HS-5 (cell line): ENCODE measurements around the gene COPE.
"Not testable (repeated sequence)": the region's sequence is repeated elsewhere in the genome, so short reads cannot be mapped to it uniquely, and the experiment has no call there.

Source experiments
- DNase-seq: peaks from one replicate; pipeline ENCODE4 v3.0.0-alpha.2; 2012; ENCODE audit warnings: low read depth

COPE gene

DNA sequence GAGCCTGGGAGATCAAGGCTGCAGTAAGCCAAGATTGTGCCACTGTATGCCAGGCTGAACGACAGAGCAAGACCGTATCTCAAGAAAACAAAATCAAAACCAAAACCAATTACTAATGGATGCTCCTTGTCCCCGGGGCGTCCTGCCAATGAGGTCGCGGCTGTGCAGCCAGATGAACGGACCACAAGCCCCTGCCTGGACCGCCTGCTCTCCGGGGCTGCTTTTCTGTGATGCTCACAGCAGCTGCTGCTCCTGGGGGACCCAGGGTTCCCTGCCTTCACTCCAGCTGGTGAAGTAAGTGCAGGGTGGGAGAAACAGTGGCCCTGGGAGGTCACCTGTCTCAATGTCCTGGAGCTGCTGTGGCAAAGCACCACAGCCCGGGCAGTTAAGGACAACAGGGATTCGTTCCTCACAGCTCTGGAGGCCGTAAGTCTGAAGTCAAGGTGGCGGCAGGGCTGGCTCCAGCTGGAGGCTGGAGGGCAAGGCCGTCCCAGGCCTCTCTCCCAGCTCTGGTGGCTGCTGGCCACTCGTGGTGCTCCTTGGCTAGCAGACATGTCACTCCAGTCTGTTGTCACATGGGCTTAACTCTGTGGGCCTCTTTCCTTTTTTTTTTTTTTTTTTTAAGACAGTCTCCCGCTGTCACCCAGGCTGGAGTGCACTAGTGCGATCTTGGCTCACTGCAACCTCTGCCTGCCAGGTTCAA is 10.1 kb downstream of the COPE start:
- DNase-seq = no peak

DNA sequence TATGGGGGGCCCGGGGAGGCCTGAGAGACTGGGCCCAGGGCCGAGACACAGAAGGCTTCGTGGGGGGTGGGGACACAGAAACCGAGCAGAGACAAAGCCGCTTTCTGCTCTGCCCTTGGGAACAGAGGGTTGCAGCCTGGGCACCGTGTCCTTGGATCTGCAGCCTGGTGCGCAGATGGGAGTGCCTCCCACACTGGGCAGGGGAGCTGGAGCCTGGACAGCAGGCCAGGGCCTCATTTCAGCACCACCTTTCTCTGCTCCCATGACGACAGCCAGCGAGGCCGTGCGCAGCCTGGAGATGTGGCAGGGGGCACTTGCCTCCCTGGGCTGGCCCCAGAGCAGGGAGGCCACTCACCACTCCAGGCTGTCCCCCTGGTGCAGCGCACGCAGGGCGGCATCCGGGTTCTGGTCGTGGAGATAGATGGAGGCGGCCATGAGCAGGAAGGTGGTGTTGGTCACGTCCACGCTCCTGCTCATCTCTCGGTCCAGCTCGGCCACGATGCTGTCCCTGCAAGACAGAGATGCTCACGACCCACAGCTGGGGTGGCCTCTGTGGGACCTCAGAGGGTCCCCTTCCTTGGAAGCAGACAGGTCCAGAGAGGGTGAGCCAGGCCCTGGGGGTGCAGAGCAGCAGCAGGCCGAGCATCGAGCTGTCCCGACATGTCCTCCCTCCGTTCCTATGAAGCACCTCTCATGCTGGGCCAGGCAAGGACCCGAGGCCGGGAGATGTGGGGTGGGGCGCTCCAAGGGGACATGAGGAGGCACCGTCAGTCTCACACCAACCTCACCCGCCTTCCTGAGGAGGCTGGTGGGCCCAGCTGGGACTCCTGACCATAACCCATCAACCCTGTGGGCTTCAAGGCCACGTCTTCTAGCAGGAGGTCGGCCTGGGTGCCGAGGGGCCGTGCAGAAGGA is 12.3 kb downstream of the COPE start:
- DNase-seq = no peak

DNA sequence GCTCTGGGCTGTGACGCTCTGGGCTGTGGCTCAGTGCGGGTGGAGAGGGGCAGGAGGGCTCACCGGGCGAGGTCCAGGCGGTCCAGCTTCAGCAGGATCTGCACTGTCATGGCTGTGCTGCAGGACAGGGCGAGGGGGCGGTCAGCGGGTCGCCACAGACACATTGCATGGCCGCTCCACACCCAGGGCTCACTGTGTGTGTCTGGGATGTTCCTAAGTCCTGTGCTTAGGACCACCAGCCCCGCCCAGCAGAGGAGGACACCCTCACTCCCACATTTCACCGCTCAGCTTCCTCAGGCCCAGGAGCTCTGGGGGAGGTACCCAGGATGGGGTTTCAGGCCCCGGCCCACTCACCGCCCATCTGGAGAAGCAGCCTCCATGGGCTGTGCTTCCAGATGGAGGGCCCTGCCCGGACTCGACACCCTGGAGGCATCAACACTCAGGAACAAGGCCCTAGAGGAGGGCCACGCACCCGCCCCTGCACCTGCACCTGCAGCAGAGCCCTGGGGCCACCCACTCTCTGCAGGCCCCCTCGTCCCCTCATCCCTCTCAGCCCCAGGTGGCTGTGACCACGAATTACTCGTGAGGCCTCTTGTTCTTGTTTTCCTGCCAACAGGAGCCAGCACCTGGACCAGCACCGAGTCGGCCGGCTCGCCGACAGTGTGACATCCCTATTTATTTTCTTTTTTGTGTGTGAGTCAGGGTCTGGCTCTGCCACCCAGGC is 13.5 kb downstream of the COPE start:
- no peak for DNase-seq

DNA sequence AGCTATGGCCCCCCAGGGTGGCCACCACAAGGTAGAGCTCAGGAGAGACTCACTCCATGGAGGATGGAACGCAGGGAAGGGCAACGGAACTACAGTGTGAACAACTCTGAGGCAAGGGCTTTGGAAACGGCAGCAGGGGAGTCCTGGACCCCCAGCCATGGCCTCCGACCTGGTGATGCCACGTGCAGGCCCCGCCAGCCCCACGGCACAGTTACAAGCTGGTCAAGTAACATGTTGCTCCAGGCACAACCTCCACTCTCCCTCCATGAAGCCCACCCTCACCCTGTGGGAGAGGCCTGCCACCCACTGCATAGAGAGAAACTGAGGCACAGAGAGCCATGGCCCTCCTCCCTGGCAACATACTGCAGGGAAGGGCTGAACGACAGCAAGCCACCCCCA is 14.1 kb downstream of the COPE start:
- no peak for DNase-seq

DNA sequence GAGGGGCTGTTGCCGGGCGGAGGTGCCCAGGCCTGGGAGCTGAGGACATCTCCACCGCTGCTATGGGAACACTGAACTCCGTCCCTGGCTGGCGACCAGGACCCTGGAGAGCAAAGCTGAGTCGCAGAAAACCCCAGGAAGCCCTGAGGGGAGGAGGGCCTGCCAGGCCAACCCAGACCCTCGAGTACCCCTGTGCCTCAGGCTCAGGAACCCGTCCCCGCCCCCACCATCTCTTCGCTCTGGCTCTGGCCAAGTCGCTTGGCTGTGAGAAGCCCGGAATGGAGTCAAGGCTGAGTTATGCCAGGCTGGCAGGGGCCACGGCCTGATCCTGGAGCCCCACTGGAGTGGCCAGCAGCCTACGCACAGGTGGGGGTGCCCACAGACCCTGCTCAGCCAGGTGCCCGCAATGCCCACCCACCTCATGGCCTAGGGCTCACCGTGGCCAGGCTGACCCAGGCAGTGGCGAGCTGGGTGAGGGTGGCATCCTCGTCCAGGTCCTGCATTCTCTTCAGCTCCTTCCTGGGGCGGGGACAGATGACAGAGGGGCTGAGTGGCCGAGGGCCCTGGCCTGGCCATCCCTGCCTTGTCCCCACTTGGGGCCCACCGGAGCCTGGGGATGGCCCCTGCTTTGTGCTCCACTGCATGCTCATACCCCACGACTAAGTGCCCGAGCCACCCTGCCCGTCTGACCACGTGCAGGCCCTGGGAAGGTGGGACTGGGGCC is 14.7 kb downstream of the COPE start:
- DNase-seq = no peak

DNA sequence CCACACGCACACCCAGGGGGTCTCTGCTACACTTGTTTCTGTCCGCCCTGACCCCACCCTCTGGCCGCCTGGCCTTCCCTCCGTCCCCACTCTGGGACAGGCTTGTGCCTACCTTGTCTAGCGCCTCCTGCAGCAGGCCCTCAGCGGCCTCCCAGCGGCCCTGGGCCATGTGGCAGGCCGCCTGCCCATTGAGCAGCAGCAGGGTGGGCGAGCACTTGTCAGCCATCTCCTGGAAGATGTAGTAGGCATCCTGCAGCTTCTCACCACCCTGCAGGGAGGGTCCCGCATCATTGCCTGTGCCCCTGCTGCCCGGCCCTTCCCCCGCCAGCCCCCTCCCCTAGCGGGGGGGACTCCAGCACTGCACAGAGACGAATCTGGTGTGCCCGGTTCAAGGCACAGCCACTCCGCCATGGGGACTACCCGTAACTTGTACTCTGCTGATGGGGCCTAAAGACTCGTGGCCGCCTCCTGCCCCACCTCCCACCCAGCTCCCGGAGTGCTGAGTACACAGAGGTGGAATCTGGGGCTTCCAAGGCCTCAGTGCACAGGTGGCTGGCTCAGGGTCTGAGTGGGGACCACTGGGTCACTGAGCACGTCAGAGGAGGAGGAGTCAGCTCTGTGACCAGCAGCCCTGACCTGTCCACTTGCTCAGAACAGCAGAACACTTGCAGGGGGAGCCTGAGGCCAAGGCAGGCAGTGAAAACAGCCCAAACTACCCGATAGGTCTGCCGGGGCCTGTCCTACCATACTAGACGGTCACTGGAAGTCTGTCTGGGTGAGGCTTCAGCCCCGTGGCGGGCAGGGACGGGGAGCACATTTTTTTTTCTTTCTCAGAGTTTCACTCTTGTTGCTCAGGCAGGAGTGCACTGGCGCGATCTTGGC is 15.8 kb downstream of the COPE start:
- DNase-seq = no peak

DNA sequence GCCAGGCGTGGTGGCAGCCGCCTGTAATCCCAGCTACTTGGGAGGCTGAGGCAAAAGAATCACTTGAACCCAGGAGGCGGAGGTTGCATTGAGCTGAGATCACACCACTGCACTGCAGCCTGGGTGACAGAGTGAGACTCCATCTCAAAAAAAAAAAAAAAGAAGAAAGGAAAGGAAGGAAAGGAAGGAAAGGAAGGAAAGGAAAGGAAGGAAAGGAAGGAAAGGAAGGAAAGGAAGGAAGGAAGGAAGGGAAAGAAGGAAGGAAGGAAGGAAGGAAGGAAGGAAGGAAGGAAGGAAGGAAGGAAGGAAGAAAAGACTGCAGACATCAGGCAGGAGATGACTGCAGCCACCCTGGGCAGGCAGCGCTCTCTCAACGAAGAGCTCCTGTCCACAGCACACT is 16.7 kb downstream of the COPE start:
- DNase-seq = not testable (repeated sequence)

DNA sequence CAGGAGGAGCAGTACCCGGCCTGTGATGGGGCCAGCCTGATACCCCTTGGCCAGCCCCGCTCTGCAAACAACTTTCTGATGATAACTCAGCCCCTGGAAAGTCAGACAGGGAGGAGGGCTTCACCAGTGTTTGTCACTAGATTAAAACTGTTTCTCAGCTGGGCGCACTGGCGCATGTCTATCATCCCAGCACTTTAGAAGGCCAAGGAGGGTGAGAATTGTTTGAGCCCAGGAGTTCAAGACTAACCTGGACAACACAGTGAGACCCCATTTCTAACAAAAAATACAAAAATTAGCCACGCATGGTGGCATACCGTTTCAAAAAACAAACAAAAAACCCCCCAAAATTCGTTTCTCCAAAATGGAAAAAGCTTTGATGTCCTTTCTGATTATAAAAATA is 17.7 kb downstream of the COPE start:
- DNase-seq = no peak

DNA sequence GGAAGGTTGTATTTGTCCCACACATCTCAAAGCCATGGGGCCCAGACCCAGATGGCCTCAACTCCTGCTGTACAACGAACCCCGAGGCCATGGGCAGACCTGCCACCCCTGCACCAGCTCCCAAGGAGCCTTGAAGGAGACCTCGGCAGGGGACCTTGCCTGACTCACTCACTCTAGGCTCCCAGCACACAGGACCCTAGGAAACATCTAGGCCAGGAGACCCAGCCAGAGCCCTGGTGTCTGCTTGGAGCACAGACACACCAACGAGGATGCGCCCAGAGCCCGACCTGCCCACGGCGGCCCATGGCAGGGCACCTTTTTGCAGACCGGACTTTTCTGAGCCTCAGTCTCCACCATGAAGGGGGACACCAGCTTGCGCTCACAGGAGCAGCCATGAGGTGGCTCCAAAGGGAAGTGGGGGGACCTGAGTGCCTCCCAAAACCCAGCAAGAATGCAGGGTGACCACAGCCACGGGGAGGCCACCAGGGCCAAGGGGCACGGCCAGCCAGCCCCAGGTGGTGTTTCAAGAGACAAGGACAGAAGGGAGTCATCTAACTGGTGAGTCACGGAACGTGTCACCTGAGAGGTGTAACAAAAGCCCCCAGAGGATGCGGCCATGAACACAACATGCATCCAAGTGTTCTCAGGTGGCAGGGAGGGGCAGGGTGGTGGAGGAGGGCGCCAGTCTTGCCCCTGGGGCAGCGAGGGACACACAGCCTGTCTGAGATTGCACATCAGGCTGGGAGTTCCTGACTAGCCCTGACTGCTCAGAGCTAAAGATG is 18.3 kb downstream of the COPE start:
- DNase-seq = no peak

DNA sequence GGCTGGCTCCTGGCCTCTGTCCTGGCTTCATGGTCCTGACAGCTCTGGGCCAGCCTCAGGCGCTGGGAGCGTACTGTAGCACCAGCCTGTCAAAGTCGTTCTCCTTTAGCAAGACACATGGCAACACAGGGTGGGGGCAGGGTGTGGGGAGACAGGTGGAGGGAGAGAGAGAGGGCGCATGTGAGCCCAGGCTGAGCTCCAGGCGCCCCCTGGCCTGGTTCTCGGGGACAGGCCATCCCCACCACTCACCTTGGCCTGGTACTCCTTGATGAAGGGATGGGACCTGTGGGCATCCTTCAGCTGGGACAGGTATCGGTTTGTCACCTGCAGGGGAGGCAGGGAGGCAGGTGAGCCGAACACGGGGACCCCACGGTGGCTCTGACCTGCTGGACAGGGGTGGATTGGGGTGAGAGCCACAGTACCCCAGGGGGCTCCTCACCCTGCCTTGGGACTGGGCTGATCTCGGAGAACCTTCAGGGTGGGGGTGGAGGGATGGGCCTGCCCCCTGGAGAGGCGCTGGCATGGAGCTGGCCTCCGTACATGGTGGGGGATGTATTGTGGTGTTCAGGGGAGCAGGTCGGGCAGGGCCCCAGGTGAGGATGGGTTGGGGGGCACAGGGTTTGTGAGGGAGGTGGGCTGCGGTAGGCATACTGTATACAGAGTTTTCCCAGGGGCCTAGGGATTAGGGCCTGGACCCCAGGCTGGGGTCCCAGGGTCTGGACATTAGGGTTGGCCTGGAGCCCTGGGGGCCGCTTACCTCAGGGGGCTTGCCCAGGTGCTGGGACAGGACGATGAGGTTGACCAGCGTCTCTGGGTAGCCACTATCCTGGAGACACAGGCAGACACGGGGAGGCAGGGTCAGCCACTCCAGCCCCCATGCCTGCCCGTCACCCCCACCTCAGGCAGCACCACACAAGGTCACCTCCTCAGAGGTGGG is 19.3 kb downstream of the COPE start:
- DNase-seq = no peak

DNA sequence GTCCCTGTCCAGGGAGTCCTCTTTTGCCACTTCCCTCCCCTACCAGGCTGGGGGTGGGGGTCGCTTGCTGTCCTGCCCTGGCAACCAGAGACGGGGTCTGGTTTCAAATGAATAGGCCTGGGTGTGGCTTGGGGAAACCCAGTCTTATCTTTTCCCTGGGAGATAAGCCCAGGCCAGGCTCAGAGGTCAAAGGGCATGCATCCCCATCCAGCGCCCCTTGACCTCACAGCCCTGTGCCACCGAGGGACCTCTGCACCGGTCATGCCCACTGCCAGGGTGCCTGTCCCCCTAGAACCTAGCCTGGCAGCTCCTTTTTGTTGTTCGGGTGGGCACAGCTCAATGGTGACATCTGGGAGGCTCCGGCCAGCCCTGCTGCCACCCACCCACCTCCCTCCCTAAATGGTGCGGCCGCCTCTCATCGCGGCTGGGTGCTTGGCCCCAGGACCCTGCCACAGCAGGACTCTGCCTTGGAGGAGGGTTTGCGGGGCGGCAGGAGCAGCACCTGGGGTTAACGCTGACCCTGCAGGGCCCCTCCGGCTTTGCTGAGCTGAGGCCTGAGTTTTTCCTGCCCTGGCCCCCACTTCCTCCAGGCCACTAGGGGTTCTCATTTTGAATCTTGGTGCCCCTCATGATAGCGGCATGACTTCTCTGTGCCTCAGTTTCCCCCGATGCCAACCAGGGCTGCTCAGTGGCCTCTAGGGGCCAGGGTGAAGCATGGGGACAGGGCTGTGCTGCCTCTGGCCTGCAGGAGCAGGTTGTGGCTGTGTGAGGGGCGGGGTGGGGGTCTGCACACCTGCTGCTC is 20.4 kb downstream of the COPE start:
- no peak for DNase-seq

DNA sequence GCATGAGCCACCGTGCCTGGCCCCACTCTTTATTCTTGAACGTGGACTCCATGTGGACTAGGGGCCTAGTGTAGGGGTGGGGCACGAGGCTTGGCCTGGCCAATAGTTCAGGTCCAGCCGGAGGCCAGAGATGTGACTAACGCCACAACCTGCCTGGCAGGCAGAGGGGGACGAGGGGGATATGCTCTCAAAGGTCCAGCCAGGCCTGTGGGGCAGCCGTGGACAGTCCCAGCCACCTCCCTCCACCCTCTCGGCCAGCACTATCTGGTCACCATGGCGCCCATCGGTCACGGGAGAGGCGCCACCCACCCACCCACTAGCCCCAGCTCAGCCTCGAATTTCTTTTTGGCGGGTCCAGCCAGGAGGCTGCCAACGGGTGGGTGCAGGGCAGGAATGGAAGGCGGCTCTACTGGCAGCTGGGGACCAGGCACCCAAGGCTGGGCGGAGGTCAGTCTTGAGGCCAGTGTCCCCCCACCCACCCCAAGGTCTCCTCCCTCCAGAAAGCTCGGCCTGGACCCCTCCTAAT is 21.0 kb downstream of the COPE start:
- DNase-seq = no peak

DNA sequence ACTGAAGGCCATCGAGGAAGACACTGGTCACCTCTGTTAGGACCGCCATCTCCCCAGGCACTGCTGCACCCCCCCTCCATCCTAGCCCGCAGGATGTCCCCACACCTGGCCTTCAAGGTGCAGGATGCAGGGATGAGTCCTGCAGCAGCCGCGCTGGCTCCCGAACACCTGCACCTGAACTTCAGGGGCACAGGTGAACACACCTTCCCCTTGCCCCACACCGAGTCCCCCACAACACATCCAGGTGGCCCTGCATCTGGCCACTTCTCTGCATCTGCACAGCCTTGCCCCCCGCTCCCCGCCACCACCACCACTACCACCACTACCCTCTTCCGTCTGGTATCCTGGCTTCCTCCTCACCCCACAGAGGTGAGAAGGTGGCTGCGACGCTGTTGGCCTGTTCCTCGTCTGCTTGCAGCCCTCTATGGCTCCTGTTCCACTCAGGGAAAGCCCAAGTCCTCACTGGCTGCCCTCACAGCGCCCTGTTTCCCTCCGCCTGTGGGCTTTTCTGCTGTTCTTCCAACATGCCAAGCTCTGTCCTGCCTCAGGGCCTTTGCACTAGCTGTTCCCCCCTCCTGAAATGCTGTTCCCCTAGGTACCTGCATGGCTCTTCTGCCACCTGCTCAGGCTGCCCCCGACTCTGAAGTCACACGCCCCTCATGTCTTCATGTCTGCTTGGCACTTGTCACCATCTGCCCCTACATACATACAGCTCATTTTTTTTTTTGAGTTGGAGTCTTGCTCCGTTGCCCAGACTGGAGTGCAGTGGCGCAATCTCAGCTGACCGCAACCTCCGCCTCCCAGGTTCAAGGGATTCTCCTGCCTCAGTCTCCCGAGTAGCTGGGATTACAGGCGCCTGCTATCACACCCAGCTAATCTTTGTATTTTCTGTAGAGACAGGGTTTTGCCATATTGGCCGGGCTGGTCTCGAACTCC is 21.8 kb downstream of the COPE start:
- no peak for DNase-seq

DNA sequence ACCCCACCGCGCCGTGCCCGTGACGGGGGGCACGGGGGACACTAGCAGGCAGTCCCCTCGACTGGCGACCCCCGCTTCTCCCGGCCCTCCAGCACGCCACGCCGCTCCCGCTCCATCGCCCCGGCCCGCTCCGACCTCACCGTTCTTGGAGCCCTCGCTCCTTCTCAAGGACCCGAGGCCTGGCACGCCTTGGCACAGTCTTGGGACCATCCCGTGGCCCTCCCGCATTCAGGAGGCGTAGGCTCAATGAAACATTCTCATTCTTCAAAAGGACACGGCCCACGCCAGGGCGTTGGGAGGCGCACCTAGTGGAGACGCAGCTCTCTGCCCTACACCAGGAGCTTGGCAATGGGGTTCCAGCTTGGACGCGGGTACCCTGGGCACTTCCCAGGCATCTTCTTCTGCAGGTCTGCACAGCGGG is 22.8 kb downstream of the COPE start:
- DNase-seq = no peak

DNA sequence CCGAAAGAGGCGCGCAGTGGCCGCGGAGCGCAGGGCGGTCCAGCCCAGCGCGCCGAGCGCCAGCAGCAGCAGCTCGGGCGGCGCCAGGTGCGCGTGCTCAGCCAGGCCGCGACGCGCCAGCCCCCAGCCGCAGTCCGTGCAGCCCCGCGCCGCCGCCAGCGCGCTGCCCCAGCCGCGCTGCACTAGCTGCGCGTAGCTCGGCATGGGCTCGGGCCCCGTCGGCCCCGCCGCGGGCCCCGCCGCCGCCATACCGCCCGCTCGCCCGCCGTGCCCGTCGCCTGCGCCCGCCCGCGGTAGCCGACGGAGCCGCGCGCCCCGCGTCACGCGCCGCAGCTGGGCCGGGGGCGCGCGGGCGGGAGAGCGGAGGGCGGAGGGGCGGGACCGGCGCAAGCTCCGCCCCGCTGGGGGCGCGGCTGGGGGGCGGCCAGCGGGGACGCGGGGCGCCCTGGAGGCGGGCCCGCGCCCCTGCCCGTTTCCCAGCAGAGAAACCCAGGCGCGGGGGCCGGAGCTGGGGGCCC is 23.3 kb downstream of the COPE start, which contains the start of gene CERS1:
Gene CERS1, minus strand, starts transcription at position 335 of the 518 bp plus-strand sequence. Its CDS starts 86 bp downstream, at position 249.
- no peak for DNase-seq

DNA sequence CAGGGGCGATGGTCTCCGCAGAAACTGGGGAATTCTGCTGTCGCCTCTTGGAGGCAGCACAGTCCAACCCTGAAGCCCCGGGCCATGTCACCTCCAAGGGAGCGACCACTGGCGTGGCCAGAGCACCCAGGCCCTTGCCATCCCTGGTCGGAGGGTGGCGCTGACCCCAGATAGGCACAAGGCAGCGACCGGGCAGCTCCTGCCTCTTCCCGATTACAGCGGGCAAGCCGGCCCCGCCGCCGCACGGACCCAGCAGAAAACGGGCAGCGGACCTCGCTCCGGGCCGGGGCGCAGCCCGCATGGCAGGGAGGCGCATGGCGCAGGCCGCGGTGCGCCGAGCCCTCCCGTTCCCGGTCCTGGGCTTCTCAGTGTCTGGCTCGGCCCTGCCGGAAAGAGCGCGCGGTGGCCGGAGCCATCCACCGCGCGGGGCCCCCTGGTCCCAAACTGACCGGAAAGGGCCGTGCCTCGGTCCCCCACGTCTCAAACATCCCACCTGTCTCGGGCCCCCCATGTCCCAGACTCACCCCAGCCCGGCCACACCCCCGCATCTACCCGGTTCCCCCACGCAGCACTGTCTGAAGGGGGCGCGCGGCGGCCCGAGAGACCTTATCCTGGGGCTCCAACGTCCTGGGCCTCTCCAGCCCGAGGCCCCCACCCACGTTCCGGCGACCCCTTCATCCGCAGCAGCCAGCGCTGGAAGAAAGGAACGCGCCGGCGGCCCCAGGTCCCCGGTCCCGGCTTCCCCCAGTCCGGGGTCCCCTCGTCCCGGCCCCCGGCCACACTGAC is 24.0 kb downstream of the COPE start:
- DNase-seq = no peak
